Measurements from ENCODE around the gene CTSO. TPM values are rescaled to one million over a fixed set of nuclear protein-coding genes. Genes with fewer than 3 reads are reported as not detected.

Gene CTSO
- total and polyA plus RNA-seq, 2 donors (not counting 3 experiments of a cell fraction or from before 2014, with no cell fraction given): 7.9 to 8.5 TPM

DNA sequence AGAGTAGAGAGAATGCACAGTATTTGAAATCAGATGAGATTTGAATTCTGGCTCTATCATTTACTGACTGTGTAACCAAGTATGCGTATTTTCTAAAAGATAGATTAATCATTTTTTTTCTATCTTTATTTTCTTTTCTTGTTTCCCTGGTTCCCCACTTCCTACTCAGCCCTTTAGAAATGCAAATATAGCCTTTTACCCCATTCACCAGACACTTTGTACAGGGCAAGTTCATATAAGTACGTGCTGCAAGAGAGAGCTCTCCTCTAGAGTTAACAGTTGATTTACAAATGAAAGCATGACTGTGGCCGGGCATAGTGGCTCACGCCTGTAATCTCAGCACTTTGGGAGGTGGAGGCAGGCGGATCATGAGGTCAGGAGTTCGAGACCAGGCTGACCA is 68.0 kb downstream of the CTSO start:
- no peak for DNase-seq (ENCODE audit: low read depth, low spot score)

More for the DNA sequence above, 68.0 kb downstream of the CTSO start:
- H3K36me3 ChIP-seq (ENCODE audit: control insufficient read depth in 2 of 2, extremely low read depth in 1 of 2, insufficient read depth in 2 of 2, low read length in 2 of 2): no peaks in the 10 kb centered on the region
- no TSS peak for BruUV-seq (replicated peaks)
- no peak overlapping the region for H3K4me3 ChIP-seq (replicated peaks in 1 of 3; ENCODE audit: insufficient read depth in 1 of 3, low read depth in 1 of 3, low read length in 3 of 3)
- H4K20me1 ChIP-seq (replicated peaks; ENCODE audit: control insufficient read depth, extremely low read depth, insufficient read depth, low read length): no peaks in the 10 kb centered on the region
- H3K27me3 ChIP-seq (ENCODE audit: control insufficient read depth in 2 of 2, insufficient read depth in 2 of 2, low read length in 2 of 2): no peaks in the 10 kb centered on the region
- H2AFZ ChIP-seq (ENCODE audit: low read depth, low read length): no peak overlapping the region
- dilution Hi-C loops (cut with MboI; ENCODE audit: extremely low pct_ligation_motif_present, low sequenced_read_pairs) (no loop called here), intact Hi-C loops (cut with micrococcal nuclease) (no loop called here)
- H3K9ac ChIP-seq (replicated peaks; ENCODE audit: extremely low read depth, insufficient read depth, low read length): no peak overlapping the region
- H3K9me1 ChIP-seq (replicated peaks; ENCODE audit: control insufficient read depth, extremely low read depth, insufficient read depth, low read length): no peaks in the 10 kb centered on the region
- POLR2A ChIA-PET: no interaction called here
- CTCF ChIA-PET: interaction anchor here (0.6 kb wide), 1 partner anchor 40 kb away, joined by 3 read pairs; no protein-coding TSS in a partner anchor
- no peak overlapping the region for H3K27ac ChIP-seq (ENCODE audit: insufficient read depth, low read depth, low read length)
- H3K4me2 ChIP-seq (ENCODE audit: insufficient read depth, low read length): no peak overlapping the region
- no peak for FAIRE-seq
- H3K9me3 ChIP-seq (replicated peaks; ENCODE audit: control insufficient read depth, insufficient read depth, low read length): no peaks in the 10 kb centered on the region
- no peaks in the 10 kb centered on the region for H3K79me2 ChIP-seq (ENCODE audit: control insufficient read depth, insufficient read depth, low read length)
- H3K4me1 ChIP-seq (ENCODE audit: control insufficient read depth, extremely low read depth, insufficient read depth, low read length): no peaks in the 10 kb centered on the region
- TF ChIP-seq EZH2 (IDR thresholded peaks at IDR 0.05; ENCODE audit: borderline replicate concordance, low read depth, low read length, severe bottlenecking): no peak
- TF ChIP-seq MAX (IDR thresholded peaks at IDR 0.05; ENCODE audit: insufficient read depth, insufficient read length): no peak
- no peak for TF ChIP-seq GATA2 (IDR thresholded peaks at IDR 0.05; ENCODE audit: insufficient read depth, insufficient read length, low read depth, low read length)
- TF ChIP-seq JUN (IDR thresholded peaks at IDR 0.05; ENCODE audit: borderline replicate concordance, insufficient read depth, insufficient read length, low read depth): no peak
- TF ChIP-seq POLR2A (IDR thresholded peaks at IDR 0.05; ENCODE audit: low read depth, low read length): no peak
- TF ChIP-seq POLR2AphosphoS5 (IDR thresholded peaks at IDR 0.05; ENCODE audit: insufficient read depth, low read depth, low read length): no peak
- no peak for TF ChIP-seq MYC (IDR thresholded peaks at IDR 0.05; ENCODE audit: low read depth, low read length)
- TF ChIP-seq FOS (IDR thresholded peaks at IDR 0.05; ENCODE audit: borderline replicate concordance, insufficient read depth, low read length): no peak
- TF ChIP-seq CTCF (IDR thresholded peaks at IDR 0.05; ENCODE audit: extremely low read depth in 1 of 2, insufficient read depth in 1 of 2, low read depth in 1 of 2, low read length in 2 of 2): no peak

Measured in endothelial cell of umbilical vein (primary cell).